ENCODE results near the gene ZNF423. TPM values are rescaled to one million over a fixed set of nuclear protein-coding genes. Genes with fewer than 3 reads are reported as not detected.

The ZNF423 gene
- total RNA-seq, 1 experiment from 2014 or later = 0.20 TPM

- no peaks in the 10 kb centered on the region for H3K36me3 Mint-ChIP-seq (ENCODE audit: insufficient read depth, unreplicated experiment)
- H3K36me3 ChIP-seq (ENCODE audit: control insufficient read depth, insufficient read depth, low read length) = no peaks in the 10 kb centered on the region
Measured at GRCh38 chr16:49795513-49795912, 60.4 kb downstream of the ZNF423 start.

GRCh38 chr16:49793244-49793643, 62.7 kb downstream of the ZNF423 start:
- Histone ChIP-seq H3K9me3 (no peaks in the 10 kb centered on the region), H3K36me3 (ENCODE audit: control insufficient read depth, insufficient read depth, low read length) (no peaks in the 10 kb centered on the region), H3K4me3 (ENCODE audit: low read depth, low read length) (no peak overlapping the region), H3K4me1 (no peaks in the 10 kb centered on the region), H3K27me3 (replicated peaks; ENCODE audit: control insufficient read depth, insufficient read depth, low read length) (peaks cover 2% of the 10 kb centered on the region)
- POLR2A ChIA-PET = no interaction called here
- CTCF ChIA-PET = no interaction called here
- BruUV-seq (replicated peaks) = no TSS peak
- intact Hi-C loops (cut with micrococcal nuclease; ENCODE audit: unreplicated experiment) = no loop called here
- Mint-ChIP-seq H3K27me3 (ENCODE audit: insufficient read depth, unreplicated experiment) (peaks cover 14% of the 10 kb centered on the region), H3K36me3 (ENCODE audit: insufficient read depth, unreplicated experiment) (no peaks in the 10 kb centered on the region), H3K9me3 (ENCODE audit: unreplicated experiment) (no peaks in the 10 kb centered on the region), H3K4me1 (ENCODE audit: low read depth, unreplicated experiment) (no peaks in the 10 kb centered on the region), H3K4me3 (ENCODE audit: unreplicated experiment) (no peak overlapping the region), H3K27ac (ENCODE audit: unreplicated experiment) (no peak overlapping the region)
- TF ChIP-seq CTCF (IDR thresholded peaks at IDR 0.05; ENCODE audit: insufficient read depth in 1 of 2, low read depth in 1 of 2, low read length in 1 of 2, severe bottlenecking in 1 of 2, unreplicated experiment in 1 of 2) = no peak
- DNase-seq = no peak

More at GRCh38 chr16:49795513-49795912, 60.4 kb downstream of the ZNF423 start:
- Mint-ChIP-seq H3K4me1 (ENCODE audit: low read depth, unreplicated experiment) (no peaks in the 10 kb centered on the region), H3K9me3 (ENCODE audit: unreplicated experiment) (no peaks in the 10 kb centered on the region), H3K27ac (ENCODE audit: unreplicated experiment) (no peak overlapping the region), H3K27me3 (ENCODE audit: insufficient read depth, unreplicated experiment) (peaks cover 17% of the 10 kb centered on the region), H3K4me3 (ENCODE audit: unreplicated experiment) (no peak overlapping the region)
- no peak for TF ChIP-seq CTCF (IDR thresholded peaks at IDR 0.05; ENCODE audit: insufficient read depth in 1 of 2, low read depth in 1 of 2, low read length in 1 of 2, severe bottlenecking in 1 of 2, unreplicated experiment in 1 of 2)
- CTCF ChIA-PET = interaction anchor here (0.6 kb wide), 1 partner anchor 54 kb away, joined by 3 read pairs; no protein-coding TSS in a partner anchor
- BruUV-seq (replicated peaks) = no TSS peak
- H3K4me3 ChIP-seq (ENCODE audit: low read depth, low read length) = no peak overlapping the region
- no peak for DNase-seq
- POLR2A ChIA-PET = no interaction called here
- intact Hi-C loops (cut with micrococcal nuclease; ENCODE audit: unreplicated experiment) = no loop called here
- no peaks in the 10 kb centered on the region; the same call in 1 of the 2 replicates for H3K27me3 ChIP-seq (replicated peaks; ENCODE audit: control insufficient read depth, insufficient read depth, low read length)
- H3K9me3 ChIP-seq = no peaks in the 10 kb centered on the region
- H3K4me1 ChIP-seq = no peaks in the 10 kb centered on the region

- ChIA-PET CTCF (no interaction called here), POLR2A (no interaction called here)
- peaks cover 3% of the 10 kb centered on the region for H3K27me3 ChIP-seq (replicated peaks; ENCODE audit: control insufficient read depth, insufficient read depth, low read length)
- intact Hi-C loops (cut with micrococcal nuclease; ENCODE audit: unreplicated experiment) = no loop called here
- no peaks in the 10 kb centered on the region for H3K36me3 ChIP-seq (ENCODE audit: control insufficient read depth, insufficient read depth, low read length)
- no peak overlapping the region for H3K4me3 Mint-ChIP-seq (ENCODE audit: unreplicated experiment)
- no peaks in the 10 kb centered on the region for H3K9me3 ChIP-seq
- no peaks in the 10 kb centered on the region for H3K36me3 Mint-ChIP-seq (ENCODE audit: insufficient read depth, unreplicated experiment)
- H3K9me3 Mint-ChIP-seq (ENCODE audit: unreplicated experiment) = no peaks in the 10 kb centered on the region
- no peaks in the 10 kb centered on the region for H3K4me1 ChIP-seq
- no peak for DNase-seq
- no peak overlapping the region for H3K27ac Mint-ChIP-seq (ENCODE audit: unreplicated experiment)
- no TSS peak for BruUV-seq (replicated peaks)
- H3K27me3 Mint-ChIP-seq (ENCODE audit: insufficient read depth, unreplicated experiment) = peaks cover 15% of the 10 kb centered on the region
- TF ChIP-seq CTCF (IDR thresholded peaks at IDR 0.05; ENCODE audit: insufficient read depth in 1 of 2, low read depth in 1 of 2, low read length in 1 of 2, severe bottlenecking in 1 of 2, unreplicated experiment in 1 of 2) = no peak
- no peak overlapping the region for H3K4me3 ChIP-seq (ENCODE audit: low read depth, low read length)
- H3K4me1 Mint-ChIP-seq (ENCODE audit: low read depth, unreplicated experiment) = no peaks in the 10 kb centered on the region
Measured at GRCh38 chr16:49789616-49790015, 66.3 kb downstream of the ZNF423 start.
